ENCODE results near the gene EFEMP1.
"Not testable (repeated sequence)": the region's sequence is repeated elsewhere in the genome, so short reads cannot be mapped to it uniquely, and the experiment has no call there.

Gene EFEMP1

GRCh38 chr2:55827855-55828254 lies 95.7 kb downstream of the EFEMP1 start:
- DNase-seq (ENCODE audit: low spot score): no peak

DNA sequence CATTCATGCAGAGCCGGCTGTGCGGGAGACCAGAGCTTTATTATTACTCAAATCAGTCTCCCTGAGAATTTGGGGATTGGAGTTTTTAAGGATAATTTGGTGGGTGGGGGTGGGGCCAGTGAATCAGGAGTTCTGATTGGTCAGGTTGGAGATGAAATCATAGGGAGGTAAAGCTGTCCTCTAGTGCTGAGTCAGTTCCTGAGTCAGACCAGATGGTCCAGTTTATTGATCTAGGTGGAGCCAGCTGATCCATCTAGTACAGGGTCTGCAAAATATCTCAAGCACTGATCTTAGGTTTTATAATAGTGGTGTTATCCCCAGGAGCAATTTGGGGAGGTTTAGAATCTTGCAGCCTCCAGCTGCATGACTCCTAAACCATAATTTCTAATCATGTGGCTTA lies 96.2 kb downstream of the EFEMP1 start:
- DNase-seq (ENCODE audit: low spot score): not testable (repeated sequence)

- no peak for DNase-seq (ENCODE audit: low spot score)
Observed at GRCh38 chr2:55826246-55826645, 97.3 kb downstream of the EFEMP1 start.

DNA sequence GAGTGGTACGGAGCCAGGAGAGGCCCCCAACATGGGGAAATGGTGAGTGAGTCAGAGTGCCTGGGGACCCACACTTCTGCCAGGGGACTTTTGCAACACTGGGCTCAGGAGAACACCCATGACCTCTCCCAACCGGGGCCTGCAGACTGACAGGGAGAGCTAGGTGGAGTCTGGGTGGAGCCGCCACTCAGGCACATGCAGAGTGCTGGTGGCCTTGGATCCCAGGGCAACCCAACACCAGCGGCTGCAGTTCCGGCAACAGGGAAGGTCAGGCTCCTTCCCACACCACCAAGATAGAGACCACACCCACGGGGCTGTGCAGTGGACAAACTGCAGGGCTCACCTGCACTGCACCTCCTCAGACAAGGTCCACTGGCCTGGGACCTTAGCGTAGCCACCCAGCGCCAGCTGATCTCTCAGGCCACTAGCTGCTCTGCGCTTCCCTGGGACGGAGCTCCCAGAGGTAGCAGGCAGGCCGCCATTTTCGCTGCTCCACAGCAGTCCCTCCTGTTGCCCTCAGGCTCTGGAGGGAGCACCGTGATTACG lies 99.0 kb downstream of the EFEMP1 start:
- DNase-seq (ENCODE audit: low spot score): no peak
